HEK293 (cell line): ENCODE results near the gene NRP1.

Source experiments
- CTCF ChIA-PET: fragments of 350-600 bp; formaldehyde crosslinking; extraction: SDS; loops from one replicate; lab custom pipeline; 2021; ENCODE audit warnings: antibody characterized with exemption; lab: Yijun Ruan, JAX
- POLR2A ChIA-PET: fragments of 300-600 bp; formaldehyde crosslinking; extraction: SDS; loops from one replicate; lab custom pipeline; 2020; ENCODE audit warnings: antibody characterized with exemption, inconsistent platforms; lab: Yijun Ruan, JAX
- H3K27ac ChIP-seq: fragments of 200-500 bp; sonication (Bioruptor generic); 2 replicates; pipeline ENCODE4 v1.5.1; 2014; ENCODE audit warnings: low read depth, low read length, control low read depth, inconsistent platforms; ENCODE audit errors: extremely low read depth
- H3K36me3 ChIP-seq, 2 experiments: fragments of 200-500 bp in 1 of 2; sonication (Bioruptor generic) in 1 of 2; 1 replicate in 1 of 2; 2 replicates in 1 of 2; pipeline ENCODE4 v1.5.1; 2014 to 2017; ENCODE audit warnings: inconsistent platforms in 2 of 2, low read length in 2 of 2; ENCODE audit not compliant: control insufficient read depth in 2 of 2, insufficient read depth in 1 of 2
- H3K4me1 ChIP-seq: fragments of 200-500 bp; sonication (Bioruptor generic); 2 replicates; pipeline ENCODE4 v1.5.1; 2014; ENCODE audit warnings: mild to moderate bottlenecking, low read length, inconsistent platforms; ENCODE audit not compliant: control insufficient read depth, insufficient read depth
- H3K4me3 ChIP-seq: 2 replicates; pipeline ENCODE4 v1.5.1; 2011; ENCODE audit warnings: low read depth, mild to moderate bottlenecking, control low read depth, low read length, moderate library complexity
- H3K9me3 ChIP-seq: fragments of 200-500 bp; sonication (Bioruptor generic); 2 replicates; pipeline ENCODE4 v1.5.1; 2014; ENCODE audit warnings: low read depth, low read length, inconsistent platforms; ENCODE audit not compliant: control insufficient read depth, insufficient read depth
- BCL11A ChIP-seq: fragments of 450-650 bp; formaldehyde crosslinking; IDR thresholded peaks from 2 replicates; pipeline ENCODE4 v1.5.1; 2016; ENCODE audit warnings: low read depth, missing biosample characterization, missing genetic modification characterization
- BCL6B ChIP-seq: fragments of 450-650 bp; formaldehyde crosslinking; IDR thresholded peaks from 2 replicates; pipeline ENCODE4 v1.5.1; 2017; ENCODE audit warnings: missing biosample characterization, missing genetic modification characterization
- CTCF ChIP-seq: fragments of 450-650 bp; formaldehyde crosslinking; IDR thresholded peaks from 2 replicates; pipeline ENCODE4 v1.5.1; 2016; ENCODE audit warnings: missing biosample characterization, missing genetic modification characterization
- ELK4 ChIP-seq: IDR thresholded peaks from 2 replicates; pipeline ENCODE4 v1.6.1; 2011; ENCODE audit warnings: mild to moderate bottlenecking, low read depth, low read length, borderline replicate concordance
- GFI1B ChIP-seq: fragments of 450-650 bp; formaldehyde crosslinking; IDR thresholded peaks from 2 replicates; pipeline ENCODE4 v1.5.1; 2016; ENCODE audit warnings: missing biosample characterization, missing genetic modification characterization
- MZF1 ChIP-seq: fragments of 450-650 bp; formaldehyde crosslinking; IDR thresholded peaks from 2 replicates; pipeline ENCODE4 v1.5.1; 2017; ENCODE audit warnings: missing biosample characterization, missing genetic modification characterization, borderline replicate concordance
- WT1 ChIP-seq: fragments of 450-650 bp; formaldehyde crosslinking; IDR thresholded peaks from 2 replicates; pipeline ENCODE4 v1.5.1; 2016; ENCODE audit warnings: missing biosample characterization, missing genetic modification characterization
- YY2 ChIP-seq: fragments of 450-650 bp; formaldehyde crosslinking; IDR thresholded peaks from 2 replicates; pipeline ENCODE4 v1.5.1; 2016; ENCODE audit warnings: missing biosample characterization, missing genetic modification characterization
- ZBTB20 ChIP-seq: fragments of 450-650 bp; formaldehyde crosslinking; IDR thresholded peaks from 2 replicates; pipeline ENCODE4 v1.5.1; 2016; ENCODE audit warnings: missing biosample characterization, missing genetic modification characterization
- ZFP37 ChIP-seq: fragments of 450-650 bp; formaldehyde crosslinking; IDR thresholded peaks from 2 replicates; pipeline ENCODE4 v1.5.1; 2016; ENCODE audit warnings: missing biosample characterization, missing genetic modification characterization
- ZNF132 ChIP-seq: fragments of 450-650 bp; formaldehyde crosslinking; IDR thresholded peaks from 2 replicates; pipeline ENCODE4 v1.5.1; 2017; ENCODE audit warnings: missing biosample characterization, missing genetic modification characterization, borderline replicate concordance
- ZNF148 ChIP-seq: fragments of 450-650 bp; formaldehyde crosslinking; IDR thresholded peaks from 2 replicates; pipeline ENCODE4 v1.5.0; 2017; ENCODE audit warnings: missing biosample characterization, missing genetic modification characterization, borderline replicate concordance
- ZNF155 ChIP-seq: fragments of 450-650 bp; formaldehyde crosslinking; IDR thresholded peaks from 2 replicates; pipeline ENCODE4 v1.5.1; 2016; ENCODE audit warnings: missing biosample characterization, missing genetic modification characterization
- ZNF19 ChIP-seq: fragments of 450-650 bp; formaldehyde crosslinking; IDR thresholded peaks from 2 replicates; pipeline ENCODE4; 2016; ENCODE audit warnings: missing biosample characterization, missing genetic modification characterization, low read depth
- ZNF2 ChIP-seq: fragments of 450-650 bp; formaldehyde crosslinking; IDR thresholded peaks from 2 replicates; pipeline ENCODE4 v1.5.1; 2016; ENCODE audit warnings: missing biosample characterization, missing genetic modification characterization
- ZNF214 ChIP-seq: fragments of 450-650 bp; formaldehyde crosslinking; IDR thresholded peaks from 2 replicates; pipeline ENCODE4 v1.5.1; 2017; ENCODE audit warnings: missing biosample characterization, mild to moderate bottlenecking, missing genetic modification characterization, borderline replicate concordance
- ZNF423 ChIP-seq: fragments of 450-650 bp; formaldehyde crosslinking; IDR thresholded peaks from 2 replicates; pipeline ENCODE4 v1.5.1; 2016; ENCODE audit warnings: missing biosample characterization, missing genetic modification characterization
- ZNF426 ChIP-seq: fragments of 450-650 bp; formaldehyde crosslinking; IDR thresholded peaks from 2 replicates; pipeline ENCODE4 v1.5.1; 2017; ENCODE audit warnings: missing biosample characterization, missing genetic modification characterization, mild to moderate bottlenecking, inconsistent platforms, moderate library complexity
- ZNF488 ChIP-seq: fragments of 450-650 bp; formaldehyde crosslinking; IDR thresholded peaks from 2 replicates; pipeline ENCODE4 v1.5.1; 2016; ENCODE audit warnings: missing biosample characterization, missing genetic modification characterization
- ZNF521 ChIP-seq: fragments of 450-650 bp; formaldehyde crosslinking; IDR thresholded peaks from 2 replicates; pipeline ENCODE4 v1.5.1; 2017; ENCODE audit warnings: missing biosample characterization, mild to moderate bottlenecking, missing genetic modification characterization
- ZNF624 ChIP-seq: fragments of 450-650 bp; formaldehyde crosslinking; IDR thresholded peaks from 2 replicates; pipeline ENCODE4 v1.5.1; 2017; ENCODE audit warnings: missing biosample characterization, missing genetic modification characterization
- ZNF629 ChIP-seq: fragments of 450-650 bp; formaldehyde crosslinking; IDR thresholded peaks from 2 replicates; pipeline ENCODE4 v1.5.1; 2017; ENCODE audit warnings: missing biosample characterization, missing genetic modification characterization
- ZNF704 ChIP-seq: fragments of 450-650 bp; formaldehyde crosslinking; IDR thresholded peaks from 2 replicates; pipeline ENCODE4 v1.5.1; 2016; ENCODE audit warnings: missing biosample characterization, missing genetic modification characterization
- ZSCAN5A ChIP-seq: fragments of 450-650 bp; formaldehyde crosslinking; IDR thresholded peaks from 2 replicates; pipeline ENCODE4 v1.5.1; 2016; ENCODE audit warnings: missing biosample characterization, missing genetic modification characterization

Gene NRP1

GRCh38 chr10:33270971-33271370, 63.5 kb downstream of the NRP1 start:
- Histone ChIP-seq H3K27ac (no peak overlapping the region), H3K4me1 (peaks cover 32% of the 10 kb centered on the region), H3K4me3 (no peak overlapping the region), H3K36me3 (peaks cover 14 to 24% of the 10 kb centered on the region in 2 experiments; a peak in 2 of 3 replicates), H3K9me3 (no peaks in the 10 kb centered on the region)
- POLR2A ChIA-PET, result no interaction called here
- TF ChIP-seq ZNF426 (tag by site-specific recombination), result no peak
- TF ChIP-seq ZNF132 (tag by site-specific recombination), result no peak
- no peak for TF ChIP-seq ZNF19
- no peak for TF ChIP-seq BCL11A (tag by site-specific recombination)
- no peak for TF ChIP-seq ZNF214 (tag by site-specific recombination)
- no peak for TF ChIP-seq ELK4
- TF ChIP-seq ZNF704 (tag by site-specific recombination), result no peak
- TF ChIP-seq WT1, result no peak
- no peak for TF ChIP-seq YY2 (tag by site-specific recombination)
- TF ChIP-seq ZFP37 (tag by site-specific recombination), result no peak
- TF ChIP-seq ZNF148 (tag by site-specific recombination), result no peak
- TF ChIP-seq ZNF488, result no peak
- no peak for TF ChIP-seq ZSCAN5A (tag by site-specific recombination)
- TF ChIP-seq MZF1 (tag by site-specific recombination), result no peak
- TF ChIP-seq ZNF2 (tag by site-specific recombination), result no peak
- TF ChIP-seq ZBTB20 (tag by site-specific recombination), result no peak
- CTCF ChIA-PET, result no interaction called here

- no peak for TF ChIP-seq ZNF423 (tag by site-specific recombination)
- TF ChIP-seq ZNF629 (tag by site-specific recombination), result no peak
- TF ChIP-seq ZNF19, result no peak
- TF ChIP-seq ZNF155, result no peak
- TF ChIP-seq ZNF521 (tag by site-specific recombination), result no peak
- TF ChIP-seq ZNF624 (tag by site-specific recombination), result no peak
- no peak for TF ChIP-seq CTCF (tag by site-specific recombination)
- TF ChIP-seq BCL6B (tag by site-specific recombination), result no peak
- TF ChIP-seq GFI1B (tag by site-specific recombination), result no peak
- Histone ChIP-seq H3K36me3 (peaks cover 9 to 33% of the 10 kb centered on the region in 2 experiments), H3K9me3 (no peaks in the 10 kb centered on the region), H3K4me3 (no peak overlapping the region), H3K27ac (no peak overlapping the region), H3K4me1 (peaks cover 26% of the 10 kb centered on the region)
- ChIA-PET POLR2A (no interaction called here), CTCF (no interaction called here)
These were observed 66.8 kb downstream of the NRP1 start for GRCh38 chr10:33267708-33268107.
